ENCODE measurements around the gene ITGB5.

ITGB5 gene

GRCh38 chr3:124860599-124860998 lies 26.6 kb downstream of the ITGB5 start:
- no peak for DNase-seq

- DNase-seq, result no peak
These were observed 28.1 kb downstream of the ITGB5 start for GRCh38 chr3:124859025-124859424.

DNA sequence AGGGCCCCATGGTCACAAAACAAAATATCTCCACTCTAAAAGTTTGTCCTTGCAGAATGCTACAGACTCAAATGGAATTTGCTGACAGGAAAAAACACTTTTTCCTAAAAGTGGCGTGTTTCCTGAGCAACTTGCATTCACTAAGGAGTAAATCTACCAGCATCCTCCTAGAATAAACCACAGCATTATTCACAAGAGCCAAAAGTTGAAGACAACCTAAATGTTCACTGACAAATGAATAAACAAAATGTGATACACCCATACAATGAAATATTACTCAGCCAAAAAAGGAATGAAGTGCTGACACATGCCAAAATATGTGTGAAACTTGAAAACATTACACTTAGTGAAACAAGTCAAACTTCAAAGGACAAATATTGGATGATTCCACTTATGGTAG lies 28.9 kb downstream of the ITGB5 start:
- DNase-seq, result no peak

GRCh38 chr3:124856677-124857076 lies 30.5 kb downstream of the ITGB5 start:
- DNase-seq, result no peak

DNA sequence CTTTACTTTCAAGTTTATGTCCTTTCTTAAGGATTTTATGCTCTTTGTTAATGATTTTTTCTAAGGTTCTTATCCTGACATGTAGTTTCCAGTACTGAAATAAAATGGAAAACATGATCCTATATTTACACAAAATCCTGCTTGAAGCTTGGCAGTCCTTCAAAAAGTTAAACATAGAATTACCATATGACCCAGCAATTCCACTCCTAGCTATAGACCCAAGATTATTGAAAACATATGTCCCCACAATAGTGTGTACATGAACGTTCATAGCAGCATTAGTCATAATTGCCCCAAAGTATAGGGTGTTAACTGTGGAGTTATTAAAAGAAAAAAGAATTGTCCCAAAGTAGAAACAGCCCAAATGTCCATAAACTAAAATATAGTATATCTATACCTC lies 33.2 kb downstream of the ITGB5 start:
- DNase-seq, result no peak

DNA sequence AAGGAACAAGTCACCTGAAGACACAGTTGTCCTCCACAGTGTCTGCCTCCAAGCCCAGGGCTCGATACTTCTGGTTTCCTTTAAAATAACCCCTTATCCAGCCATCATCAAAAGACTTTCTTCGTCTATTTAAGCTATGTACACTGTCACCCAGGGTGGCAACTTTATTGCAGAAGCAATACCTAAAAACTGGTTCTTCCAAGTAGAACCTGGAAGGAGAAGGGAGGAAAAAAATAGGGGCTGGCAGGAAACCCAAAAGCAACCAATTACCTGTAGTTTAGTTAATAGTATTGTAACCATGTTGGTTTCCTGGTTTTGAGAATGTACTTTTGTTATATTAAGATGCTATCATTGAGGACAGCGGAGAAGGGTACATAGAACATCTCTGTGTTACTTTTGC lies 33.7 kb downstream of the ITGB5 start:
- no peak for DNase-seq

- no peak for DNase-seq
These were observed 35.3 kb downstream of the ITGB5 start for GRCh38 chr3:124851905-124852304.

GRCh38 chr3:124851136-124851535 lies 36.0 kb downstream of the ITGB5 start:
- no peak for DNase-seq

DNA sequence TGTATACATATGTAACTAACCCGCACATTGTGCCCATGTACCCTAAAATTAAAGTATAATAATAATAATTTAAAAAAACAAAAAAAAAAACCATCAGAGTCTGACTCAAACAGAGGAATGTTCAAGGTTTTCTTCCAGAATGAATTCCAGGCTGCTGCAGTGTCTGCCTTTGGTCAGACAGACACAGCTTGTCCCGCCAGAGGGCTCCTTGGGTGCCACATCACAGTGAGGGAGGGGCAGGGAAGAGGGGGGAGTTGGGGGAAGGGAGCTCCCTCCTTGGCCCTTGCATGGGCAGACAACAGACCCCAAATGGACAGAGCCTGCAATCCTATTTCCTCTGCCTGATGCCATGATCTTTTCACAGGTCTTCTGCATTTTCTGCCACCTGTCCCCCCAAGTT lies 36.5 kb downstream of the ITGB5 start:
- DNase-seq, result no peak

DNA sequence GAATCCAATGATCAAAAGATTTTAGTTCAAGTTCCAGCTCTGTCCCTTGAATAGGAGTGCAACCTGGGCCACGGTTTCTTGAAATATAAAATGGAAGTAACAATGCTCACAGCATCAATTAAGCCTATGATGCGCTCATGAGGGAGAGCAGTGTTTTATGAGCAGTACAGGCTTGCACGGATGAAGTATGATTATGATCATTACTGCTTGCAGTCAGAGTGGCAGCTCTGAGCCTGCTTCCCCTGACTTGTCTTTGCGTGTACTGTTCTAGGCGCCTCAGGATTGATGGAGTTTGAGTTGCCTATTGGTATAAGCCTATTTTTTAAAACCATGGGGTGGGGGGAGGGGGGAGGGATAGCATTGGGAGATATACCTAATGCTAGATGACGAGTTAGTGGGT lies 37.0 kb downstream of the ITGB5 start:
- no peak for DNase-seq

DNA sequence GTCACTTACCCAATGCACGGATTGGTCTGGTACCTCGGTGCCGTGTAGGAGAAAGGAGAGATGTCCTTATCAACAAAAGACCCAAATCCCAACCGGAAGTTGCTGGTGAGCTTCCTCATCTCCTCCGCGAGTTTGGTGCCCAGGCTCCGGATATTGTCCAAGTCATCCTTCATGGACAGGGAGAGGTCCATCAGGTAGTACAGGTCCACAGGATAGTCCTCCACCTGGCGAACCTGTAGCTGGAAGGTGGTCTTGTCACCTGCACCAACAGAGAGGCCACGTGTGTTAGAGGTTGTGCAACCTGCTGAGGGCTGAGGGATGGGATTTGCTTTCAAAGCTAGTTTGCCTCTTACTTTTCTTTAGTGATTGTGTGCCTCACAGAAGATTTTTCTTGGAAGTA lies 38.9 kb downstream of the ITGB5 start:
- no peak for DNase-seq

GRCh38 chr3:124847863-124848262 lies 39.3 kb downstream of the ITGB5 start:
- no peak for DNase-seq

GRCh38 chr3:124847051-124847450 lies 40.1 kb downstream of the ITGB5 start:
- DNase-seq, result no peak

DNA sequence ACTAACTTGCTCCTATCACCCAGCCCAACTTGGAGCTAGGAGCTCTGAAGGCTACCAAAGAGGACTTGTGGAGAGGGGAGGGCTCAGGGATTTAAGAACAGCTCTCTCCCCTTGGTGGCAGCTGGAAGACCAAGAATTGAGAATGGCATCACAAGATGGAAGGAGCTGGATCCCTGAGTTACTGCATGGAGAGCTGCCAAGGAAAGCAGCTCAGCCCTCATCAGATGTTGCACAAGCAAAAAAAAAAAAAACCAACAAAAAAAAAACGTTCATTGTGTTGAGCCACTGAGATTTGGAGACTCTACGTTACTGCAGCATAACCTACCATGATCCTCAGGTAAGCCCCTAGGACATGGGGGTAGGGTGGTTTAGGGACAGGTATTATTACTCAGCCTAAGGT lies 41.0 kb downstream of the ITGB5 start:
- no peak for DNase-seq

DNA sequence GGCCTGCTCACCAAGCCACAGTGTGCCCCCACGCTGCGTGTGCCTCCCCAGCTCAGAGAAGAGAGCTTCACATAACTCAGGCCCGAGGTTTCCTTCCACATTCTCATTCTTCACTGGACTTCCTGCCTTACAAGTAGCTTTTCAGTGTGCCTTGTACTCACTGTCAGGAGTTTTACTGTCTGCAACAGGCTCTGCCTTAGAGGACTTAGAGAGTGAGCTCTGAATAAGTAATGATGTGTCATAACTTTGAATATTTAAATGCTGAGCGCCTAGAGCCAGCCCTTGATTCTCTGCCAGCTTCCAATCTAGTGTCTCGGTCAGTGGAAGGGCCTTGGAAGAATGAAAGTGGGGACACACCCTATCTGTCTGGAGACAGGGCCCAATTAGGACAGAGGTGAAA lies 41.8 kb downstream of the ITGB5 start:
- DNase-seq, result no peak

GRCh38 chr3:124843506-124844177 lies 43.5 kb downstream of the ITGB5 start:
- no peak for DNase-seq

DNA sequence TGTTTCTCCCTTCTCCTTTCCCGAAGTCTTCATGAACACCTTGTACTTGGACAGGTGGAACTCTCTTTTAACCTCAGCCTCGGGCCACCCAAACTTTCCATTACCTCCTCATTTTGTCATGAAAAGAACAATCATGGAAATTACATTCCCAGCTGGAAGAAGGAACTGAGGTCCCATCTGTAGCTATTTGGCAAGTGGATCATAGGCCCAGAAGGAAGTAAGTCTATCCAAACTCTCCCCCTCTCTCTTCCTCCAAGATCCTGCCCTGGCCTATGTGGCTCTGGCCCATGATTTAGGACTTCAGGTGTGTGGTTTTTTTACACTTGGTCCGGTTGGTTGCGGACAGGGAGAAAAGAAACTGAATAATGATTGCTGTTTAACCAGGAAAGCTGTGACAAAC lies 44.1 kb downstream of the ITGB5 start:
- no peak for DNase-seq

GRCh38 chr3:124841517-124841916 lies 45.6 kb downstream of the ITGB5 start:
- no peak for DNase-seq

DNA sequence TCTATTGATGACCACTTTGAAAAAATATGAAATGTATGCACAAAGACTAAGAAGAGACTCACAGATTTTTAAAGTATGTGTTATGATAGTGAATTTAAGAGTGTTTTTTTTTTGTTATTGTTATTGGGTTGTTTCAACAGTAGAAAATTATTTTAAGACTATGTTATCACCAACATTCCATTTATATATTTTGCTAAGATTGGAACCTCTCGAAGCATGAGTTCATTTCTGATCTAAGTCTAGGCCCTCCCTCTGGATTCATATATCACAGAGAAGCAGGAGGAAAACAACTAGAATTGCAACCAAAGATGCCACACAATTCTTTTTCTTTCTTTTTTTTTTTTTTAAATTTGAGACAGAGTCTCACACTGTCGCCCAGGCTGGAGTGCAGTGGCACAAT lies 46.8 kb downstream of the ITGB5 start:
- no peak for DNase-seq

- no peak for DNase-seq
These were observed 47.3 kb downstream of the ITGB5 start for GRCh38 chr3:124839896-124840295.

GRCh38 chr3:124838963-124839362 lies 48.2 kb downstream of the ITGB5 start:
- no peak for DNase-seq

- no peak for DNase-seq
These were observed 49.4 kb downstream of the ITGB5 start for GRCh38 chr3:124837730-124838186.

GRCh38 chr3:124837065-124837464 lies 50.1 kb downstream of the ITGB5 start:
- DNase-seq, result no peak

GRCh38 chr3:124836448-124836847 lies 50.7 kb downstream of the ITGB5 start:
- DNase-seq, result no peak
